Measurements from ENCODE around the gene NR0B1. TPM values are rescaled to one million over a fixed set of nuclear protein-coding genes. Genes with fewer than 3 reads are reported as not detected.

Gene NR0B1
- total and polyA plus RNA-seq, 2 donors (not counting 1 experiment from before 2014, with no cell fraction given) = not detected

- intact Hi-C loops (cut with micrococcal nuclease) = no loop called here
- Histone ChIP-seq H3K36me3 (replicated peaks in 1 of 2; ENCODE audit: control extremely low read depth in 1 of 2, control insufficient read depth in 1 of 2, extremely low read depth in 1 of 2, insufficient read depth in 2 of 2, low read length in 1 of 2) (no peaks in the 10 kb centered on the region), H3K4me1 (ENCODE audit: control insufficient read depth in 2 of 2, insufficient read depth in 2 of 2, low read length in 2 of 2) (no peaks in the 10 kb centered on the region), H2AFZ (ENCODE audit: insufficient read depth, low read depth, low read length, poor library complexity, severe bottlenecking) (no peak overlapping the region), H3K4me2 (replicated peaks; ENCODE audit: low read depth, low read length, poor library complexity, severe bottlenecking) (no peak overlapping the region), H3K9me3 (ENCODE audit: control extremely low read depth in 1 of 3, control insufficient read depth in 2 of 3, insufficient read depth in 1 of 3, low read length in 2 of 3) (peaks cover 0 to 3% (median 0%) of the 10 kb centered on the region in 3 donors), H3K4me3 (ENCODE audit: control extremely low read depth in 1 of 5, extremely low read depth in 1 of 5, insufficient read depth in 1 of 5, low read depth in 2 of 5, low read length in 4 of 5) (no peak overlapping the region), H3K27me3 (replicated peaks in 1 of 4; ENCODE audit: control extremely low read depth in 1 of 4, control insufficient read depth in 3 of 4, insufficient read depth in 4 of 4, low read length in 3 of 4) (no peaks in the 10 kb centered on the region), H3K27ac (ENCODE audit: low read length in 2 of 2) (no peak overlapping the region), H4K20me1 (ENCODE audit: control insufficient read depth, insufficient read depth, low read length, poor library complexity, severe bottlenecking) (no peaks in the 10 kb centered on the region), H3K9ac (ENCODE audit: low read length) (no peak overlapping the region), H3K79me2 (ENCODE audit: control insufficient read depth, insufficient read depth, low read length) (no peaks in the 10 kb centered on the region)
- no peaks in the 10 kb centered on the region for H3K9me3 Mint-ChIP-seq (ENCODE audit: insufficient read depth)
- H3K4me1 Mint-ChIP-seq = no peaks in the 10 kb centered on the region
- POLR2A ChIA-PET = no interaction called here
- TF ChIP-seq EZH2 (IDR thresholded peaks at IDR 0.05; ENCODE audit: borderline replicate concordance, insufficient read depth, low read depth, low read length, poor library complexity, severe bottlenecking) = no peak
- TF ChIP-seq CTCF (IDR thresholded peaks at IDR 0.05) = no peak
- no peak overlapping the region for H3K27ac Mint-ChIP-seq
- no peak overlapping the region for H3K4me3 Mint-ChIP-seq
- DNase-seq (no peak), ATAC-seq (ENCODE audit: low read depth) (no peak)
- H3K27me3 Mint-ChIP-seq = peaks cover 8% of the 10 kb centered on the region
- CTCF ChIA-PET = no interaction called here
- 80% methylated on average over 1 of the region's 5 CpGs for WGBS (ENCODE audit: insufficient coverage)
Observed at GRCh38 chrX:30310429-30311206, 1.4 kb upstream of the NR0B1 start.

Measured in B cell (primary cell).